Measurements from ENCODE around the gene ARHGAP15.

Gene ARHGAP15

GRCh38 chr2:143548032-143548431 lies 418.8 kb downstream of the ARHGAP15 start:
- DNase-seq, result no peak

GRCh38 chr2:143550500-143550899 lies 421.3 kb downstream of the ARHGAP15 start:
- no peak for DNase-seq

- no peak for DNase-seq
These were observed 422.9 kb downstream of the ARHGAP15 start for GRCh38 chr2:143551971-143552650.

- no peak for DNase-seq
These were observed 424.0 kb downstream of the ARHGAP15 start for GRCh38 chr2:143553261-143553660.

GRCh38 chr2:143558665-143559064 lies 429.4 kb downstream of the ARHGAP15 start:
- DNase-seq, result no peak

- no peak for DNase-seq
These were observed 429.9 kb downstream of the ARHGAP15 start for GRCh38 chr2:143559147-143559546.

- DNase-seq, result no peak
These were observed 431.5 kb downstream of the ARHGAP15 start for GRCh38 chr2:143560724-143561123.

GRCh38 chr2:143564419-143564818 lies 435.2 kb downstream of the ARHGAP15 start:
- no peak for DNase-seq

GRCh38 chr2:143571747-143572146 lies 442.5 kb downstream of the ARHGAP15 start:
- no peak for DNase-seq

- no peak for DNase-seq
These were observed 443.2 kb downstream of the ARHGAP15 start for GRCh38 chr2:143572421-143572820.

GRCh38 chr2:143574069-143574468 lies 444.9 kb downstream of the ARHGAP15 start:
- DNase-seq, result no peak

GRCh38 chr2:143575340-143575739 lies 446.1 kb downstream of the ARHGAP15 start:
- no peak for DNase-seq

GRCh38 chr2:143577489-143577888 lies 448.3 kb downstream of the ARHGAP15 start:
- DNase-seq, result no peak

- no peak for DNase-seq
These were observed 450.2 kb downstream of the ARHGAP15 start for GRCh38 chr2:143579456-143579855.

- DNase-seq, result no peak
These were observed 451.9 kb downstream of the ARHGAP15 start for GRCh38 chr2:143581134-143581533.

GRCh38 chr2:143582046-143582747 lies 453.0 kb downstream of the ARHGAP15 start:
- DNase-seq, result no peak

GRCh38 chr2:143584936-143585335 lies 455.7 kb downstream of the ARHGAP15 start:
- no peak for DNase-seq

- no peak for DNase-seq
These were observed 456.9 kb downstream of the ARHGAP15 start for GRCh38 chr2:143586119-143586518.

GRCh38 chr2:143588746-143589145 lies 459.5 kb downstream of the ARHGAP15 start:
- no peak for DNase-seq

- no peak for DNase-seq
These were observed 464.9 kb downstream of the ARHGAP15 start for GRCh38 chr2:143594161-143594560.

GRCh38 chr2:143594745-143595144 lies 465.5 kb downstream of the ARHGAP15 start:
- no peak for DNase-seq

- no peak for DNase-seq
These were observed 470.9 kb downstream of the ARHGAP15 start for GRCh38 chr2:143600116-143600515.

GRCh38 chr2:143601828-143602227 lies 472.6 kb downstream of the ARHGAP15 start:
- no peak for DNase-seq

- DNase-seq, result no peak
These were observed 473.9 kb downstream of the ARHGAP15 start for GRCh38 chr2:143603035-143603655.

Measured in DMS153 (cell line).